GM12891 (cell line): ENCODE results near the gene ZBTB48.

ENCODE experiments used
- PAX5 ChIP-seq: IDR thresholded peaks from 2 replicates; pipeline ENCODE4 v1.6.1; 2011; ENCODE audit warnings: low read length, moderate library complexity, mild to moderate bottlenecking; ENCODE audit not compliant: insufficient read depth, severe bottlenecking
- POLR2A ChIP-seq: IDR thresholded peaks from 2 replicates; pipeline ENCODE4 v1.6.1; 2011; ENCODE audit warnings: low read depth, low read length, control low read depth
- POLR2AphosphoS5 ChIP-seq: IDR thresholded peaks from 2 replicates; pipeline ENCODE4 v1.6.1; 2011; ENCODE audit warnings: low read depth, low read length, control low read depth
- POU2F2 ChIP-seq: IDR thresholded peaks from 2 replicates; pipeline ENCODE4 v1.6.1; 2011; ENCODE audit warnings: low read depth, mild to moderate bottlenecking, control low read depth, low read length, moderate library complexity
- SPI1 ChIP-seq: IDR thresholded peaks from 2 replicates; pipeline ENCODE4 v1.6.1; 2011; ENCODE audit warnings: low read depth, low read length, control low read depth
- TAF1 ChIP-seq: IDR thresholded peaks from 2 replicates; pipeline ENCODE4 v1.6.1; 2011; ENCODE audit warnings: low read depth, low read length, control low read depth

DNA sequence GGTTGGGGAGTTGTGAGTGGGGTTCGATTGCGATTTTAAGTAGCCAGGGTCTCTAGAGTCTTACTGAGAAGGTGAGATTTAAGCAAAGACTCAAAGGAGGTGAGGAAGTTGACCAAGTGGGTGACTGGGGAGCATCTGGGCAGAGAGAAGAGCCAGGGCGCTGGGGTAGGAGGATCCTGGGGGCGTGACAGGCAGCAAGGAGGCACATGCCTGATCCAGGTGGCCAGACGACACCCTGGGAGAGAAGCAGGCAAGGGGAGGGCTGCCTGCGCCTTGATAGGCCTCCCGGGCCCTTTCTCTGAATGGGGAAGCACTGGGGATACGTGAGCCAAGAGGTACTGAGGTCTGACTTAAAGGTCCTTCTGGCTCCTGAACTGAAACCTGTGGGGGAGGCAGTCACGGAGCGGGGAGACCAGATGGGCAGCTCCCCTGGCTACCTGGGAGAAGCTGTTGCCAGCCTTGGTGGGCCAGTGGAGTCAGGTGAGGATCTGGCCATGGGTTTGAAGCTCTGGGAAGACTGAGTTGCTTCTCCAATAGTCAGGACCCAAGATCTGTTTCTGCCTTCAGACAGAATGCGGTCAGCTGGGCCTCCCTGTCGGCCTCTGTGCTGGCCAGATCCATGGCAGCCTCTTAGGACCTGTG lies 5.4 kb downstream of the ZBTB48 start:
- no peak for TF ChIP-seq POLR2A
- no peak for TF ChIP-seq POLR2AphosphoS5
- no peak for TF ChIP-seq TAF1
- TF ChIP-seq PAX5: no peak
- TF ChIP-seq SPI1: no peak
- no peak for TF ChIP-seq POU2F2
